Cerebellar nuclear complex (tissue), 1 donor: Measurements from ENCODE around the gene ELL.

Experiments used
- DNase-seq, 2 experiments: peaks; one replicate each; lab custom pipeline; 2025; lab: John Stamatoyannopoulos, UW

Gene ELL

GRCh38 chr19:18504886-18505610 is 16.8 kb downstream of the ELL start:
- no peak for DNase-seq

- peak in 1 of 2 experiments; percentile 31 for DNase-seq
Observed at GRCh38 chr19:18503971-18504885, 17.6 kb downstream of the ELL start.

- no peak for DNase-seq
Observed at GRCh38 chr19:18503337-18503970, 18.4 kb downstream of the ELL start.

- no peak for DNase-seq
Observed at GRCh38 chr19:18502638-18503294, 19.1 kb downstream of the ELL start.

GRCh38 chr19:18502246-18502637 is 19.6 kb downstream of the ELL start:
- no peak for DNase-seq

GRCh38 chr19:18501832-18502231 is 20.0 kb downstream of the ELL start:
- no peak for DNase-seq

- no peak for DNase-seq
Observed at GRCh38 chr19:18501351-18501750, 20.5 kb downstream of the ELL start.

- DNase-seq: no peak
Observed at GRCh38 chr19:18500799-18501198, 21.1 kb downstream of the ELL start.

GRCh38 chr19:18500376-18500775 is 21.5 kb downstream of the ELL start:
- no peak for DNase-seq

- DNase-seq: no peak
Observed at GRCh38 chr19:18499055-18499775, 22.7 kb downstream of the ELL start.

- no peak for DNase-seq
Observed at GRCh38 chr19:18496980-18497256, 25.0 kb downstream of the ELL start.

- DNase-seq: no peak
Observed at GRCh38 chr19:18496167-18496979, 25.5 kb downstream of the ELL start.

GRCh38 chr19:18495204-18495911 is 26.5 kb downstream of the ELL start:
- DNase-seq: no peak

GRCh38 chr19:18494267-18494607 is 27.6 kb downstream of the ELL start:
- DNase-seq: no peak

- no peak for DNase-seq
Observed at GRCh38 chr19:18493440-18494266, 28.2 kb downstream of the ELL start.

GRCh38 chr19:18491995-18492953 is 29.6 kb downstream of the ELL start:
- peak in 1 of 2 experiments; percentile 37 for DNase-seq

GRCh38 chr19:18490728-18491127 is 31.1 kb downstream of the ELL start:
- DNase-seq: no peak

GRCh38 chr19:18489627-18490184 is 32.2 kb downstream of the ELL start:
- no peak for DNase-seq
